ENCODE data around the gene TAF11L2.
"Not testable (repeated sequence)": the region's sequence is repeated elsewhere in the genome, so short reads cannot be mapped to it uniquely, and the experiment has no call there.

DNA sequence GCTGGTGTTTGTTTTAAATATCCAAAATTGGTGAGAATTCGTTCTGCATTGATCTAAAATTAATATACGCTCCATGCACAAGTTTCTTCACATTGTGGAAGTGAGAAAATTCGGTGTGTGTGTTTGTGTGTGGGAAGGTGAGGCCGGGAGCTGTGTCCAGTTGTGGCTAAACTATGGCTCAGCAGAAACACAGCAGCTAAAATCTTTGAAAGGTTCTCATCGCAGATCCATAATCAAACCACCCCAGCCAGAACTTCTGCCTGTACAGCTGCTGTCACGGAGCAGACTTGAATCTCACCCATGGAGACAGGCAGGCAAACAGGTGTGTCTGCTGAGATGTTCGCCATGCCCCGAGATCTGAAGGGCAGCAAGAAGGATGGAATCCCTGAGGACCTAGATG, at the start of gene TAF11L2:
- TF ChIP-seq, protein P1, sequence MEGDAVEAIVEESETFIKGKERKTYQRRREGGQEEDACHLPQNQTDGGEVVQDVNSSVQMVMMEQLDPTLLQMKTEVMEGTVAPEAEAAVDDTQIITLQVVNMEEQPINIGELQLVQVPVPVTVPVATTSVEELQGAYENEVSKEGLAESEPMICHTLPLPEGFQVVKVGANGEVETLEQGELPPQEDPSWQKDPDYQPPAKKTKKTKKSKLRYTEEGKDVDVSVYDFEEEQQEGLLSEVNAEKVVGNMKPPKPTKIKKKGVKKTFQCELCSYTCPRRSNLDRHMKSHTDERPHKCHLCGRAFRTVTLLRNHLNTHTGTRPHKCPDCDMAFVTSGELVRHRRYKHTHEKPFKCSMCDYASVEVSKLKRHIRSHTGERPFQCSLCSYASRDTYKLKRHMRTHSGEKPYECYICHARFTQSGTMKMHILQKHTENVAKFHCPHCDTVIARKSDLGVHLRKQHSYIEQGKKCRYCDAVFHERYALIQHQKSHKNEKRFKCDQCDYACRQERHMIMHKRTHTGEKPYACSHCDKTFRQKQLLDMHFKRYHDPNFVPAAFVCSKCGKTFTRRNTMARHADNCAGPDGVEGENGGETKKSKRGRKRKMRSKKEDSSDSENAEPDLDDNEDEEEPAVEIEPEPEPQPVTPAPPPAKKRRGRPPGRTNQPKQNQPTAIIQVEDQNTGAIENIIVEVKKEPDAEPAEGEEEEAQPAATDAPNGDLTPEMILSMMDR (IDR thresholded peaks at IDR 0.05) = not testable (repeated sequence)
- TF ChIP-seq POLR2AphosphoS5, EP300 (IDR thresholded peaks at IDR 0.05): not testable (repeated sequence)

All from gastroesophageal sphincter (tissue), 3 donors.